Activated T-cell treated with anti-CD3 and anti-CD28 coated beads, Interleukin-2, amount 50 U/mL, for 48 hours (primary cell): Measurements from ENCODE around the gene TANGO2.
A peak's percentile ranks its signal among the peaks of the same experiment; 100 is the strongest.

Experiments
- DNase-seq, 2 experiments: peaks; one replicate each; pipeline ENCODE4 v3.0.0-alpha.2; 2020

Gene TANGO2

GRCh38 chr22:20089977-20090729 is 69.2 kb downstream of the TANGO2 start:
- DNase-seq: no peak

GRCh38 chr22:20090730-20091240 is 69.9 kb downstream of the TANGO2 start:
- DNase-seq: no peak

- DNase-seq: no peak
Observed at GRCh38 chr22:20091690-20092476, 71.0 kb downstream of the TANGO2 start.

GRCh38 chr22:20092477-20092854 is 71.6 kb downstream of the TANGO2 start:
- no peak for DNase-seq

GRCh38 chr22:20093418-20094196 is 72.7 kb downstream of the TANGO2 start:
- DNase-seq: no peak

GRCh38 chr22:20094197-20094807 is 73.4 kb downstream of the TANGO2 start:
- DNase-seq: no peak

- DNase-seq: peak in 1 of 2 experiments; percentile 49
Observed at GRCh38 chr22:20095521-20095920, 74.6 kb downstream of the TANGO2 start.

GRCh38 chr22:20096574-20097420 is 75.9 kb downstream of the TANGO2 start:
- no peak for DNase-seq

GRCh38 chr22:20099099-20099711 is 78.3 kb downstream of the TANGO2 start:
- DNase-seq: no peak

GRCh38 chr22:20101638-20102037 is 80.7 kb downstream of the TANGO2 start:
- DNase-seq: no peak

GRCh38 chr22:20102203-20102780 is 81.4 kb downstream of the TANGO2 start:
- no peak for DNase-seq

GRCh38 chr22:20105456-20106204 is 84.7 kb downstream of the TANGO2 start:
- no peak for DNase-seq

GRCh38 chr22:20106205-20106848 is 85.4 kb downstream of the TANGO2 start:
- DNase-seq: no peak

GRCh38 chr22:20106849-20107237 is 85.9 kb downstream of the TANGO2 start:
- DNase-seq: no peak

- DNase-seq: no peak
Observed at GRCh38 chr22:20107471-20107901, 86.6 kb downstream of the TANGO2 start.

GRCh38 chr22:20107951-20108756 is 87.2 kb downstream of the TANGO2 start:
- peak in 1 of 2 experiments; percentile 25 for DNase-seq

- DNase-seq: no peak
Observed at GRCh38 chr22:20108757-20109230, 87.9 kb downstream of the TANGO2 start.
